Skeletal muscle tissue (tissue), 4 donors: ENCODE measurements around the gene THSD7A. TPM values are rescaled to one million over a fixed set of nuclear protein-coding genes. Genes with fewer than 3 reads are reported as not detected.

Experiments used
- H3K27ac ChIP-seq: one replicate; pipeline ENCODE4 v1.7.0; 2013; ENCODE audit warnings: mild to moderate bottlenecking, low read depth, low read length, inconsistent platforms
- H3K27me3 ChIP-seq, 3 donors: one replicate each; pipeline ENCODE4 v1.7.0; 2013; ENCODE audit warnings: low read length in 3 of 3; ENCODE audit not compliant: control insufficient read depth in 3 of 3, insufficient read depth in 3 of 3
- H3K36me3 ChIP-seq, 3 donors: one replicate each; pipeline ENCODE4 v1.7.0; 2013; ENCODE audit warnings: low read length in 3 of 3; ENCODE audit not compliant: control insufficient read depth in 3 of 3, insufficient read depth in 3 of 3
- H3K4me1 ChIP-seq, 3 donors: one replicate each; pipeline ENCODE4 v1.7.0; 2013; ENCODE audit warnings: low read length in 3 of 3, mild to moderate bottlenecking in 3 of 3; ENCODE audit not compliant: control insufficient read depth in 3 of 3, insufficient read depth in 3 of 3
- H3K4me3 ChIP-seq, 3 donors: one replicate each; pipeline ENCODE4 v1.7.0; 2013; ENCODE audit warnings: low read length in 3 of 3
- H3K9ac ChIP-seq, 3 donors: one replicate each; pipeline ENCODE4 v1.7.0; 2013; ENCODE audit warnings: low read length in 3 of 3, mild to moderate bottlenecking in 3 of 3, moderate library complexity in 2 of 3, low read depth in 1 of 3
- H3K9me3 ChIP-seq, 3 donors: one replicate each; pipeline ENCODE4 v1.7.0; 2013; ENCODE audit warnings: low read length in 3 of 3; ENCODE audit not compliant: control insufficient read depth in 3 of 3
- total RNA-seq: library from RNA; depleted of rRNA; stranded (reverse); fragments of >200 nt; gene quantifications from one replicate; pipeline ENCODE4 v1.2.3, GENCODE V29; 2014
- donor health status: Osteomylitis.

Gene THSD7A
- total RNA-seq, 1 donor from 2014 or later, result 4.7 TPM

DNA sequence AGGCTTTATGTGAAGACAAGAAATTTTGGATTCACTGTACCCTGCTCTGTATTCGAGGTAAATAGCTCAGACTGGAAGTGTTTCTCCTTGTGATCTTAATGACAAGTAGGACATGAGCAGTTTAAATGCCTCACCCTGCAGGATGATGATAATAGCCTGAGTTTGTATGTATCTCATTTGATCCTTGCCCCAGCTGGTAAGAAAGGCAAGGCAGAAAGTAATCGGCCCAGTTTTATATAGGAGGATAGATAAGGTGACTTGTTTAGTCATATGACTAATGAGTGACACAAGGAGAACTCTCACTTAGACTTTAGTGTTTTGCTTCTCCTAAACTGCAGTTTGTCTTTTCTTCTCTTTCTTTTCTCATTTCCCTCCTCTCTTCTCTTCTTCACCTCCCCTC, 485.7 kb downstream of the THSD7A start:
- no peak overlapping the region for H3K27ac ChIP-seq
- H3K9ac ChIP-seq, result no peak overlapping the region
- peaks cover 0 to 2% (median 0%) of the 10 kb centered on the region in 3 donors for H3K4me1 ChIP-seq
- H3K4me3 ChIP-seq, result no peak overlapping the region
- no peaks in the 10 kb centered on the region for H3K36me3 ChIP-seq
- H3K27me3 ChIP-seq, result no peaks in the 10 kb centered on the region
- H3K9me3 ChIP-seq, result no peaks in the 10 kb centered on the region

DNA sequence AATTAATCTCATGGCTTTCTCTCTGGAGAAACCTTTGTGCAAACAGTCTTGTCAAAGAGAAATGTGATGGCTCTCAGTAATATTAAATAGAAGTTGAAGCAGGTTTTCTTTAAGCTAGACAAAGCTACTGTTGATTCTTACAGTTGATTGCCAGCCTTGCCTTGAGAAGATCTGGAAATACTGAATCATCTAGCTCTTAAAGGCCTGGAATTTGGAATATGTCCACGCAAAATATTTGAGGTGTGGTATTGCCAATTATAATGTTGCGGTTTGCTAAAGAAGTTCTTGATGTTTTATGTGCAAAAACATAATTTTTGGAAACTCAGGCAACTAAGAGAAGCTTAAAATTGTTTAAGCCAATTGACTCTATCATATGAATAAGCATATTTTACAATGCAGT, 486.4 kb downstream of the THSD7A start:
- H3K36me3 ChIP-seq, result no peaks in the 10 kb centered on the region
- H3K4me1 ChIP-seq, result peaks cover 0 to 2% (median 0%) of the 10 kb centered on the region in 3 donors
- no peak overlapping the region for H3K4me3 ChIP-seq
- no peak overlapping the region for H3K9ac ChIP-seq
- no peak overlapping the region for H3K27ac ChIP-seq
- H3K9me3 ChIP-seq, result no peaks in the 10 kb centered on the region
- H3K27me3 ChIP-seq, result no peaks in the 10 kb centered on the region

DNA sequence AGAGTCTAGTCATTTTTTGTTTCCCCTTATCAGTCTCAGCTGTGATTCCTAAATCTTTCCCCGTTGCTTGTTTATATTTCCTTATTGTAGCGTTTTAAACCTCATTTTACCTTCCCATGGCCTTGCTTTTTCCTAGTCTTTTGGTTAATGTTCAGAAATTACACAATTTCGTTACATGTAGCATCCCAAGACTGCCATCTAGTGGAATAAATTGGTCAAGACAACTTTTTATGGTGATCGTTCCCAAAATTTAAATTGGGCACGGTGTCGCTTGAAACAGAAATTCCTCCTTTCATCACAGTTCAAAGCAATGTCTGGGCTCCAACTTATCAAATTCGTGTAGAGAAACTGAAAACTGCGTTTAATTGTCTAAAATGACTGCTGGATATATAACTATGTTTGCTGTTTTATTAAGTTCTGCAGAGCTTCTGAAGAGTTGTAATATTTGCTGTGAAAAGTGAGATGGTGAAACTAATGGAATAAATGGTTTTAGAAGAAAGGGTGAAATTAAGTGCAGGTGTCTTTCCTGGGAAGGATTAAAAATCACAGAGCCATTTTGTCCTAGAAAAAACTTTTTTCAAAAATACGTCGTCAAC, 488.1 kb downstream of the THSD7A start:
- no peak overlapping the region for H3K4me3 ChIP-seq

DNA sequence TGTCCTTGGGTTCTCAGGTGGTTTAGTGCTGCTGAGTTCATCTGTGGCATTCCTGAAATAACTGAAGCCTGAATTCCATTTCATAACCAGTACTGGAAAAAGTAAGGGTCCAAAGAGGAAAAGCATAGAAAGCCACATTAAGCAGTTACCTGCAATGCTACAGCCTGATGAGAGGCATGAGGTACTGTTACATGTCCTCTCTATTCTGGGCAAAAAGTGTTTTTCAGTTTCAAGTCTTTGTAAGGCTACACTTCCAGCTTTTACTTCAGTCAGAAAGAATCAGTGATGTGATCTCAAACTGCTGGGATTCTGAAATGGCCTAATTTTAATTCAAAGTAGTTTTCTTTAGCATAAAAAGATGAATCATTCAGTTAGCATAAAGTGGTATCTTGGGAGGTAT, 488.9 kb downstream of the THSD7A start:
- Histone ChIP-seq H3K4me3 (no peak overlapping the region), H3K27ac (no peak overlapping the region), H3K9ac (no peak overlapping the region), H3K27me3 (no peaks in the 10 kb centered on the region), H3K4me1 (peaks cover 0 to 2% (median 0%) of the 10 kb centered on the region in 3 donors), H3K9me3 (no peaks in the 10 kb centered on the region), H3K36me3 (no peaks in the 10 kb centered on the region)

More for the DNA sequence above, 488.1 kb downstream of the THSD7A start:
- Histone ChIP-seq H3K9ac (peak overlapping the region in 1 of 3 donors; percentile 15), H3K4me1 (peaks cover 0 to 2% (median 0%) of the 10 kb centered on the region in 3 donors), H3K36me3 (no peaks in the 10 kb centered on the region), H3K27me3 (no peaks in the 10 kb centered on the region), H3K27ac (no peak overlapping the region), H3K9me3 (no peaks in the 10 kb centered on the region)

DNA sequence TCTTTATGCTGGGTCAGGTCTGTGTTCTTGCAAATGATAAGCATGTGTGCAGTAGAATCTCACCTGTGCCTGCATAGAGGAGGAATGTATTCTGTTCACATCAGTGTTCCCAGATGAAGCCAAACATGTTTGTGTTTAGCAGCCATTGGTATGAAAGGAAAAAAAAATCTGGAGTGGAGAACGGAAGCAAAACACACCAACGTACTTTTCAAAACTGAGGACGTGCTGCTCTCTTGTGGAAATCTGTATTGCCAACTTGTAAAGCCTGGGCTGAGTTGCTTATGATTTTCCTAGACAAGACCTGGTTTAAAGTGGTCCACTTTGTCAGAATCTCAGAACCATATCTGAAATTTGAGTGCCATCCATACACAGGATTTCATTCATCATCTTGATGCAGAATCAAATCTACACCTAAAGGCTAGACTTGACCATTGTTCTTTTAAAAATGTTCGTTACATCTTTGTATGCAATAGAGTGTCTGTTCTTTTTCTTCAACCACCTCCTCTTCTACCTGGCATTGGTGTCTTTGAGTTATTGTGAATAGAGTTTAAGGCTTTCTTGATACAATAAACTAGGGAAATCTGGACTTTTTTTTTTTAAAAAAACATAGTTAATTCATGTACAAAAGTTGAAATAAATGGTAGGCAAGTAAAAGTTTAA, 490.6 kb downstream of the THSD7A start:
- Histone ChIP-seq H3K36me3 (no peaks in the 10 kb centered on the region), H3K4me3 (no peak overlapping the region), H3K9ac (no peak overlapping the region), H3K27me3 (no peaks in the 10 kb centered on the region), H3K4me1 (peaks cover 0 to 2% (median 0%) of the 10 kb centered on the region in 3 donors), H3K9me3 (no peaks in the 10 kb centered on the region), H3K27ac (no peak overlapping the region)

DNA sequence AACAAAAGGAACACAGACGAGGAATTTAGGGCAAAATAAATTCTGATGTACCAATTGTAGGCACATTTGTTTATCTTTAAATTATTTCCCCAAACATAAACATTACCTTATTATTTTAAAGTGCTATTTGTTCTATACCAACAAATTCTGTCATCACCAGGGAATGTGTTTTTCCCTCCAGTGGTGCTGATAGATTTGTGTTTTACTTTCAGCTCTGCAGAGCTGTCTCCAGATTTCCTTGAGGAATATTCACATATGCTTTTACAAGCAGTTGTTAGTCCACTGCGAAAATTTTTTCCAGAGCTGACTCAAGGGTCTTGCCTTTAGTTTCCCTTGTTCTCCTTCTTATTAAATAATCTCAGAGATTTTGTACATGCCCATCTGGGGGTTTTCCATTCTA, 495.6 kb downstream of the THSD7A start:
- Histone ChIP-seq H3K27me3 (no peaks in the 10 kb centered on the region), H3K4me1 (no peaks in the 10 kb centered on the region), H3K27ac (no peak overlapping the region), H3K9ac (no peak overlapping the region), H3K4me3 (no peak overlapping the region), H3K9me3 (no peaks in the 10 kb centered on the region), H3K36me3 (no peaks in the 10 kb centered on the region)

DNA sequence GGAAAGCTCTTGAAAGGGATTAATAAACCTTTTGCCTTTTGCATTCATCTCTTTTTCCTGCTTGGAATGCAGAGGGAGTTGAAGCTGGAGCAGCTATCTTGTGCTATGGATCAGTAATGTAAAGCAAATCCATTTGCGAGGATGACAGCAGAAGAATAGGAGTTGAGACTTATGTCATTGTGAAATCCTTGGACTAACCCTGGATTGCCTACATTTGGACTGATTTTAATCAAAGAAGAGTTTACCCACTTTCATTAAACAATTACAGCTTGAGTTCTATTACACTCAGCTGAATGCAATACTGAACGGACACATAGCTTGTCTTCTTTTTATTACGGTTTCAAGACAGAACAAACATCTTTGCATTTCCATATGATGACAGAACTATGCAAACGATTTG, 496.1 kb downstream of the THSD7A start:
- H3K4me1 ChIP-seq, result no peaks in the 10 kb centered on the region
- no peak overlapping the region for H3K27ac ChIP-seq
- H3K4me3 ChIP-seq, result no peak overlapping the region
- no peaks in the 10 kb centered on the region for H3K9me3 ChIP-seq
- H3K36me3 ChIP-seq, result no peaks in the 10 kb centered on the region
- no peaks in the 10 kb centered on the region for H3K27me3 ChIP-seq
- no peak overlapping the region for H3K9ac ChIP-seq

DNA sequence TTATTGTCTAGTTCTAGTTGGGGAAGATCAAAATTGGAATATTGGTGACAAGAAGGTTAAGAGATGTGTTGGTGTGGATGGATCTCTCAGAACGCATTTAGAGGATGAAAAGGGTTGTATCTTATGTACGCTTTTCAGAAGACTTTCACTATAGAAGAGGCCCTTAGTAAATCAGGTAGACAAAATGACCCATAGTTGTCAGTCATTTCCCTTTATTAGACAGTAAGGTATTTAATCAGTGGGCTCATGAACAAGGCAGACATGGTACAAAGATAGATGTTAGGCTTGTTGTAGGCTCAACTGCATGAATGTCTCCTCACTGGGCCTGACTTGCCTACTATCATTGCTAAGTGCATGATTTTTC, 499.2 kb downstream of the THSD7A start:
- Histone ChIP-seq H3K4me1 (no peaks in the 10 kb centered on the region), H3K36me3 (no peaks in the 10 kb centered on the region), H3K27me3 (no peaks in the 10 kb centered on the region), H3K27ac (no peak overlapping the region), H3K9ac (no peak overlapping the region), H3K4me3 (no peak overlapping the region), H3K9me3 (no peaks in the 10 kb centered on the region)

DNA sequence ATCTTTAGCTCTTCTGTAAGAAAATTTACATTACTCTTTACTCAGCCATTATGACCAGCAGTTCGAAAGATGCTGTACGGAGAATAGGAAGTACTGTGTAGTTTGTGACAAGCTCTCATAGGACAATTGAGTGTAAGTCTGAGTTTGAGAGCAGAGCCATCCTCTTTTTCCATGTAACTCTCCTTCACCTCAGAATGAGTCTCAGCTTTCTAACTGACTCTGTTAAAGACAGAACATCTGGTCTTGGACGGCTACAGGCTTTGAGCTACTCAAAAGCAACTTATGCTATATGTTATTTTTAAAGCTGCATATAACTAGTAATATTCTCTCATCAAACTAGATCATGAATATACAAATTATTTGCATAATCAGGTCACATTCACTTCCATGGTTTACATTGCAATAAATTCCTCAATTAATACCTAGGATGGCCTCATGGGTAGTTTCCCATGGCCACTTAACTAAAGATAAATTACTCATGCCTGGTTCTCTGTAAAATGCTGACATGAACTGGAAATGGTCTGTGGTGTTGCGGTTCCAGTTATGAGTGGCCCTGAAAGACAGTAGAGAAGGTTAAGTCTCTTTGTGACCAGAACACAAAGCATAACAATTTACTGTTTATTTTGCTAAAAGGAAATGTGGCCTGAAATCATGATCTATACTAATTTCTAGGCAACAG, 499.7 kb downstream of the THSD7A start:
- no peaks in the 10 kb centered on the region for H3K9me3 ChIP-seq

More for the DNA sequence above, 499.7 kb downstream of the THSD7A start:
- H3K27ac ChIP-seq, result no peak overlapping the region
- no peaks in the 10 kb centered on the region for H3K27me3 ChIP-seq
- no peak overlapping the region for H3K9ac ChIP-seq
- no peaks in the 10 kb centered on the region for H3K4me1 ChIP-seq
- no peak overlapping the region for H3K4me3 ChIP-seq
- H3K36me3 ChIP-seq, result no peaks in the 10 kb centered on the region
